NT2/D1 (cell line): ENCODE measurements around the gene CDNF.

Experiments used
- SUZ12 ChIP-seq: IDR thresholded peaks from 2 replicates; pipeline ENCODE4 v1.6.1; 2011; ENCODE audit not compliant: insufficient read length, insufficient read depth; ENCODE audit errors: extremely low read depth
- YY1 ChIP-seq: IDR thresholded peaks from 2 replicates; pipeline ENCODE4 v1.6.1; 2011; ENCODE audit not compliant: insufficient read length, insufficient read depth
- ZNF274 ChIP-seq: IDR thresholded peaks from 2 replicates; pipeline ENCODE4 v1.6.1; 2011; ENCODE audit warnings: mild to moderate bottlenecking, low read depth, low read length

GRCh38 chr10:14878266-14879123, 40.7 kb upstream of the CDNF start, which contains the start of gene SUV39H2:
- TF ChIP-seq YY1: peak; percentile 49
- TF ChIP-seq ZNF274: no peak
- TF ChIP-seq SUZ12: no peak
